Vagina (tissue), 2 donors: ENCODE measurements around the gene KCTD15.

Experiments used
- CTCF ChIP-seq, 3 experiments: fragments of 450-650 bp in 2 of 3; fragments of 200-600 bp in 1 of 3; sonication (generic) in 1 of 3; IDR thresholded peaks; one replicate each; pipeline ENCODE4 v1.5.1; 2017 to 2019; ENCODE audit warnings: antibody characterized with exemption in 3 of 3, mild to moderate bottlenecking in 2 of 3, moderate library complexity in 2 of 3
- POLR2A ChIP-seq, 2 donors: fragments of 450-650 bp; IDR thresholded peaks; one replicate each; pipeline ENCODE4 v1.6.1; 2017; ENCODE audit warnings: antibody characterized with exemption in 2 of 2, mild to moderate bottlenecking in 2 of 2, moderate library complexity in 2 of 2
- POLR2AphosphoS5 ChIP-seq, 2 donors: sonication (generic); formaldehyde crosslinking; IDR thresholded peaks; one replicate each; pipeline ENCODE4 v1.9.0; 2017; ENCODE audit warnings: antibody characterized with exemption in 2 of 2, mild to moderate bottlenecking in 2 of 2, low read depth in 1 of 2; ENCODE audit not compliant: insufficient read depth in 1 of 2

GRCh38 chr19:33814181-33815165 is 17.8 kb downstream of the KCTD15 start:
- TF ChIP-seq CTCF (IDR thresholded peaks at IDR 0.05) (no peak), POLR2A (IDR thresholded peaks at IDR 0.05) (no peak), POLR2AphosphoS5 (IDR thresholded peaks at IDR 0.05; ENCODE audit: insufficient read depth in 1 of 2, low read depth in 1 of 2) (no peak)
